HCT116 (cell line): ENCODE data around the gene ADGRF4.

Experiments
- CTCF ChIP-seq, 3 experiments: fragments of 200-600 bp in 1 of 3; sonication (generic) in 1 of 3; IDR thresholded peaks in 2 of 3; conservative IDR thresholded peaks in 1 of 3; 2 replicates each; pipeline ENCODE4 v1.5.1; 2012 to 2017; ENCODE audit warnings: low read depth in 2 of 3, low read length in 2 of 3, antibody characterized with exemption in 1 of 3, borderline replicate concordance in 1 of 3, control low read depth in 1 of 3, mild to moderate bottlenecking in 1 of 3, mixed read lengths in 1 of 3, mixed run types in 1 of 3, moderate library complexity in 1 of 3; ENCODE audit not compliant: insufficient read depth in 1 of 3
- EZH2 ChIP-seq: fragments of 200-600 bp; sonication (generic); IDR thresholded peaks from 2 replicates; pipeline ENCODE4 v1.6.1; 2017; ENCODE audit warnings: antibody characterized with exemption, mixed run types
- EZH2phosphoT487 ChIP-seq: fragments of 200-600 bp; IDR thresholded peaks from 2 replicates; pipeline ENCODE4 v1.6.1; 2018; ENCODE audit warnings: antibody characterized with exemption, borderline replicate concordance
- FOSL1 ChIP-seq: IDR thresholded peaks from 2 replicates; pipeline ENCODE4 v1.6.1; 2012; ENCODE audit warnings: low read depth
- JUND ChIP-seq: IDR thresholded peaks from 2 replicates; pipeline ENCODE4 v1.6.1; 2012
- POLR2A ChIP-seq: IDR thresholded peaks from 2 replicates; pipeline ENCODE4 v1.7.0; 2011; ENCODE audit warnings: borderline replicate concordance; ENCODE audit not compliant: insufficient read depth, insufficient read length; ENCODE audit errors: extremely low read depth
- POLR2AphosphoS5 ChIP-seq: IDR thresholded peaks from 2 replicates; pipeline ENCODE4 v1.6.1; 2011; ENCODE audit warnings: mild to moderate bottlenecking, low read depth, low read length, moderate library complexity
- RAD21 ChIP-seq: IDR thresholded peaks from 2 replicates; pipeline ENCODE4 v1.6.1; 2012; ENCODE audit warnings: low read depth, mild to moderate bottlenecking
- TF ChIP-seq, protein P1 (sequence below): IDR thresholded peaks from 2 replicates; pipeline ENCODE4 v1.6.1; 2012; ENCODE audit warnings: low read depth

GRCh38 chr6:47680051-47680450 lies 18.3 kb upstream of the ADGRF4 start:
- TF ChIP-seq EZH2phosphoT487: no peak
- no peak for TF ChIP-seq CTCF (IDR thresholded peaks at IDR 0.05 in 2 of 3, conservative IDR thresholded peaks at IDR 0.05 in 1 of 3; ENCODE audit: borderline replicate concordance in 1 of 3, insufficient read depth in 1 of 3, low read depth in 2 of 3, low read length in 2 of 3)
- no peak for TF ChIP-seq EZH2
- TF ChIP-seq POLR2A: no peak
- TF ChIP-seq JUND: no peak
- TF ChIP-seq, protein P1, sequence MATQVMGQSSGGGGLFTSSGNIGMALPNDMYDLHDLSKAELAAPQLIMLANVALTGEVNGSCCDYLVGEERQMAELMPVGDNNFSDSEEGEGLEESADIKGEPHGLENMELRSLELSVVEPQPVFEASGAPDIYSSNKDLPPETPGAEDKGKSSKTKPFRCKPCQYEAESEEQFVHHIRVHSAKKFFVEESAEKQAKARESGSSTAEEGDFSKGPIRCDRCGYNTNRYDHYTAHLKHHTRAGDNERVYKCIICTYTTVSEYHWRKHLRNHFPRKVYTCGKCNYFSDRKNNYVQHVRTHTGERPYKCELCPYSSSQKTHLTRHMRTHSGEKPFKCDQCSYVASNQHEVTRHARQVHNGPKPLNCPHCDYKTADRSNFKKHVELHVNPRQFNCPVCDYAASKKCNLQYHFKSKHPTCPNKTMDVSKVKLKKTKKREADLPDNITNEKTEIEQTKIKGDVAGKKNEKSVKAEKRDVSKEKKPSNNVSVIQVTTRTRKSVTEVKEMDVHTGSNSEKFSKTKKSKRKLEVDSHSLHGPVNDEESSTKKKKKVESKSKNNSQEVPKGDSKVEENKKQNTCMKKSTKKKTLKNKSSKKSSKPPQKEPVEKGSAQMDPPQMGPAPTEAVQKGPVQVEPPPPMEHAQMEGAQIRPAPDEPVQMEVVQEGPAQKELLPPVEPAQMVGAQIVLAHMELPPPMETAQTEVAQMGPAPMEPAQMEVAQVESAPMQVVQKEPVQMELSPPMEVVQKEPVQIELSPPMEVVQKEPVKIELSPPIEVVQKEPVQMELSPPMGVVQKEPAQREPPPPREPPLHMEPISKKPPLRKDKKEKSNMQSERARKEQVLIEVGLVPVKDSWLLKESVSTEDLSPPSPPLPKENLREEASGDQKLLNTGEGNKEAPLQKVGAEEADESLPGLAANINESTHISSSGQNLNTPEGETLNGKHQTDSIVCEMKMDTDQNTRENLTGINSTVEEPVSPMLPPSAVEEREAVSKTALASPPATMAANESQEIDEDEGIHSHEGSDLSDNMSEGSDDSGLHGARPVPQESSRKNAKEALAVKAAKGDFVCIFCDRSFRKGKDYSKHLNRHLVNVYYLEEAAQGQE: no peak
- no peak for TF ChIP-seq RAD21
- TF ChIP-seq FOSL1: no peak
- TF ChIP-seq POLR2AphosphoS5: no peak
